Measurements from ENCODE around the gene CIB2.

CIB2 gene

GRCh38 chr15:78149068-78149804 is 18.0 kb upstream of the CIB2 start, which contains the start of gene IDH3A:
TSS of gene IDH3A (plus strand) at chr15:78149362. CDS start at chr15:78149404, 42 bp downstream.
- peak; percentile 96 to 100 (median 100) for DNase-seq

DNA sequence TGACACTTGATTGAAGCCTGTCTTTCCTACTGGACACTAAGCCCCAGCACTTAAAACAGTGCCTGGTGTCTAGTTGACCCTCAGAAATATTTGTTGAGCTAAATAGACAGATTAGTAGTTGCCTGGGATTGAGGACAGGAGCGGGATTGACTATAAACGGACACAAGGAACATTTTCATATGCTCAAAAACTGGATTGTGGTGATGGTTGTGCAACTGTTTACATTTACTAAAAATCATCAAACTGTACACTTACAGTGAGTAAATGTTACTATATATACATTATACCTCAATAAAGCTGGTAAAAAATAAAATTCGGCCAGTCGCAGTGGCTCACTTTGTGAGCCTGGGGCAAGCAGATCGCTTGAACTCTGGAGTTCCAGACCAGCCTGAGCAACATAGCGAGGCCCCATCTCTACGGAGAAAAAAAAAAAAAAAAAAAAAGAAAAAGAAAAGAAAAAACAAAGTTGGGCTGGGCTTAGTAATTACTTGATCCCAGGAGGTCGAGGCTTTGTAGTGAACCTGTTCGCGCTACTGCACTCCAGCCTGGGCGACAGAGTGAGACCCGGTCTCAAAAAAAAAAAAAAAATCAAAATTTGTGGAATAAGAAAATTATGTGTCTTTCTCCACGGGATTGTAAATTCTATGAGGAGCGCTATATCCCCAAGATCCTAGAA is 17.3 kb upstream of the CIB2 start:
- no peak for DNase-seq

GRCh38 chr15:78147566-78147965 is 16.3 kb upstream of the CIB2 start:
- DNase-seq = no peak

DNA sequence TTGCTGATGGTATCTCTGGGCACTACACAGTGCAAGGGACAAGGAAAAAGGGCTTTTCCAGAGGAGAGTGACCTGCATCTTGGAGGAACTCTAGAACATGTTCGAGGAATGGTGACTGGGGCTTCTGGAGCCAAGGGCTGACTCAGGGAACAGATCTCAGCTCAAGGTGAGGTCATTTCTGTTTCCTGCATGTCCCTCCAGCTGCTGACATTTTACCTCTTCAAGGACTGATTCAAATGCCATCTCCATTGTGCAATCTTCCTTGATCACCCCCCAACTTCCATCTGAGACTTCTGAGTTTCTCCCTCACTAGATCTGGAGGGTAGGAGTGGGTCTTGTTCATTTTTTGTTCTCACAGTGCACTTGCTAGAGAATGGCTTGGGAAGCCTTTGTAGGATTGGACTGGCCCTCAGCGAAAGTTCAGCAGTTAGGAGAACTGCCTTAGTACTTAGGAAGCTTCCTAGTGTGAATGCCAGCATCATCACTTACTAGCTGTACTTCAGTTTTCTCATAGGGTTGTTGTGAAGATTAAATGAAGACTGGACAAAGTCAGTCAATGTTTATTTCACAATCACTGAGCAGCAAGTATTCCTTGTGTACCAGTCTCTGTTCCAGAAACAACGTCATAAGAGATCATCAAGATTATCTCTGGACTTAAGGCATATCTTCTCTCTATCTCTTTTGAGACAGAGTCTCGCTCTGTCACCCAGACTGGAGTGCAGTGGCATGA is 15.3 kb upstream of the CIB2 start:
- no peak for DNase-seq

GRCh38 chr15:78142332-78142731 is 11.1 kb upstream of the CIB2 start:
- no peak for DNase-seq

DNA sequence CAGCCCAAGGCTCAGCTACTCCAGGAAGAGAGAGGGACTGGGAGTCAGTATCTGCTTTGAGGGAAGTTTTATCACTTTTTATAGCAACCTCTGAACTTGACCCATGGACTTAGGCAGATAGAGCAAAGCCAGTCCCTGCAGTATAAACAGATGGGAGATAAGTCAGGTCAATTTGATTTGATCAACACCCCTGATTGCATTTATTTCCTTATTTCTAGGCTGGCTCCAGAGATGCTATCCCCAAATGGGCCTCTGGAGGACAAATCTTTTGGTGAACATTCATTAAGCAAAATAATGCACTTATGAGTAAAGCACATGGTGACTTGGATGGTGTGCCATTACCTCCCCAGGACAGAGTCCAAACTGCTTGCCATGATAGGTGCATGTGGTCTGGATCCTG is 9.0 kb upstream of the CIB2 start:
- no peak for DNase-seq

DNA sequence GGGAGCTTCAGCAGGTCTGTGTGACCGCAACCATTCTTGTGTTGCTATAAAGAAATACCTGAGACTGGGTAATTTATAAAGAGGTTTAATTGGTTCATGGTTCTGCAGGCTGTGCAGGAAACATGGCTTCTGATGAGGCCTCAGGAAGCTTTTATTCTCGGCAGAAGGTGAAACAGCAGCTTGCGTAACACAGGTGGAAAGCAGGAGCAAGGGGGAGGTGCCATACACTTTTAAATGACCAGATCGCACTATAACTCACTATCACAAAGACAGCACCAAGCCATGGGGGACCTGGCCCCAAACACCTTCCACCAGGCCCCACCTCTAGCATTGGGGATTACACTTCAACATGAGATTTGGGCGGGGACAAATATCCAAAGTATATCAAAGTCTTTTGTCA is 8.3 kb upstream of the CIB2 start:
- DNase-seq = no peak

- DNase-seq = no peak
These were observed 2.6 kb upstream of the CIB2 start for GRCh38 chr15:78133801-78134200.

- peak in 1 of 5 experiments; percentile 20 for DNase-seq
These were observed 565 bp downstream of the CIB2 start for GRCh38 chr15:78130466-78131294.

DNA sequence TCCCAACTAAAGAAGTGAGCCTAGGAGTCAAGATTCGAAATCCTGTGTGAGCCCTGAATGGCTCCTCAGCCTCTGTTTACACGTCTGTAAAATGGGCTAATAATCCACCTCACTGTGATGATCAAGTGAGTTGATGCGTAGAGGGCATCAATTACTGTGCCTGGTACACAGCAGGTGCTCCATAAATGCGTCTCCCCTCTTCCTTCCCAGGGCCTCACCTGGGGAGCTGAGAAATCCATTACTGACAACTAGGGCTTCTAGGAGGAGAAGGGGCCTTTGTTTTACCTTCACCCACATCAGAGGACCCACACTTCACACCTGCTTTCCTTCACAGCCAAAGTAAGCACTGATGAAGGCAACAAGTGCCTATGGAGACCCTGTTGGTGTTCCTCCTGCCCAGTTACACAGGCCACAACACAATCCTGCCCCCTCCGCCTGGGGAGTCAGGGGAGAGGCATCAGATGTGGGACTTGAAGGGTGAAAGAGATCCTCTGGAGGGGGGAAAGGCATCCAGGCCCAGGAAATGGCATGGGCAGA is 1.4 kb downstream of the CIB2 start:
- no peak for DNase-seq

DNA sequence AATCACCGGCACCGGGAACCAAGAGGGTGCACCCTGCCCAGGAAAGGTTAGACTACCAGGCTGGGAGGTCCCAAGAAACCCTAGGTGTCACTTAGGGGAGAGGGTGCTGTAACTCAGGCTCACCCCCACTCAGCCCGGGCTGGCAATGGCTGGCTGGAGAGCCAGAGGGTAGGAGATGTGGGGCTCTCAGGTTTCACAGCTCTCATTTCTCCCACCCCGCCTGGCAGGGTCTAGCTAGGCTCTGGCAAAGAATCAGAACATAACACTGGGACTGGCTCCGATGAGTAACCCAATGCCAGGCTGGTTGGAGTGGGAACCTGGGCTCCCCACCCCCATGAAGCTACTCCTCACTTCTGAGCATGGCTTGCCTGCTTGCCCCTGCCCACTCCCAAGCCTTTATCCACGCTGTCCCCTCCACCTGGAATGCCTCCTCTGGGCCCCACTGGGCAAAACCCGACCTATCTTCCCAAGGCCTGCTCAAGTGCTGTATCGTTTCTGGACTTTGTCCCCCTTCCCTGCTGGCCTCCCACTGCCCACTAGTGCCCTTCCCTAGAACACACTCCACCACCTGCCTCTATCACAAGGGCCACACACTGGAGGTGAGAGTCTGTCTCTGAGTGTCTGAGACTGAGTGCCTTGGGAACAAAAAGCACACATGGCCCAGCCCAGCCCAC is 2.0 kb downstream of the CIB2 start:
- no peak for DNase-seq

- DNase-seq = no peak
These were observed 3.4 kb downstream of the CIB2 start for GRCh38 chr15:78127882-78128281.

DNA sequence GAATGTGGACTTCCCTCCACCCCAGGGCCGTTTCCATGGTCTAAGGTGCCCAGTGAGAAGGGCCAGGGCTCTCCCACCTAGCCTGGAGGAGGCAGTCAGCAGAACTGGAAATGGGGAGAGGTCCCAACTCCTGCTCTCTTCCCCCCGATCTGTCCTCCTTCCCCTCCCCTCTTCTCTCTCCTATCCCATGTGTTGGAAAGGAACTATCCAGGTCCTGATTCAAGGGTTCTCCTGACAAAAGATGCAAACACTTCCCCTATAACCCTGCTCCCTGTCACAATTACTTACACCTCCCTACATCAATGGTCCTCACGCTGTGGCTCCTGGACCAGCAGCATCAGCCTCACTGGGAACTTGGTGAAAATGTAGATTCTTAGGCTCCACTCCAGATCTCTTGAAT is 6.0 kb downstream of the CIB2 start:
- DNase-seq = no peak

DNA sequence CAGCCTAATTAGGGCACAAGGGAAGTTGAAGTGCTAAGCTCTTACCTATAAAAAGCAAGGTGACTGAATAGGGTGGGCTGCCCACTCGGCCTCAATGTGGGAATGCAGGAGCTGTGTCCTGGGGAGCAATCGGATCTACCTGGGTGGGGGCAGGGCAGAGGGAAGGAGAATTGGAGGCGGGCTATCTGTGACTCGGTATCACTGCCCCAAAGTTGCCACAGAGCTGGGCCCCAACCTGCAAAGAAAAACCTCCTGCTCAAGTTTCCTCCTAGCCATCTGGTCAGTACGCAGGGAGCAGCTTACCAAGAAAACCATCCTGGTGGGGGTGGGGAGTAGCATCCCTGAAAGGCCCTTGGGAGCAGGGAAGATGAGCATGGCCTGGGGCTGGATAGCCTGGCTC is 10.7 kb downstream of the CIB2 start:
- DNase-seq = no peak

GRCh38 chr15:78112551-78112950 is 18.7 kb downstream of the CIB2 start:
- no peak for DNase-seq

DNA sequence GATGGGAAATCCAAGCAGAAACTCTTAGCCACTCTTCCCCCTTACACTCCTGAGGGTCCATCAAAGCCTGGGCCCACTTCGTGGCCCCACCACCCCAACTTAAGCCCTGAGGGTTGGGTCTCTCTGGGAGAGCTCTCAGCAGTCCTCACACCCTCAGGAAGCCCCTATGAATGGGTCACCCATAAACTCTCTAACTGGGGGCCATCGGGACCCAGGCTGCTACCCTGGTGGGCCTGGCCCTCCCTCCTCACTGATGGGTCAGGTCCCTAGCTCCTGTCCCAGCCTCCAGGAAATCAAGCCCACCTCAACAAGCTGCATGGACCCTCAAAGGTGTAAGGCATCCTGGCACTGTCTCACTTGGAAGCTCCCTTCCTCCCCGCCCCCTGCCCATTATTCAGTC is 19.5 kb downstream of the CIB2 start:
- DNase-seq = no peak

DNA sequence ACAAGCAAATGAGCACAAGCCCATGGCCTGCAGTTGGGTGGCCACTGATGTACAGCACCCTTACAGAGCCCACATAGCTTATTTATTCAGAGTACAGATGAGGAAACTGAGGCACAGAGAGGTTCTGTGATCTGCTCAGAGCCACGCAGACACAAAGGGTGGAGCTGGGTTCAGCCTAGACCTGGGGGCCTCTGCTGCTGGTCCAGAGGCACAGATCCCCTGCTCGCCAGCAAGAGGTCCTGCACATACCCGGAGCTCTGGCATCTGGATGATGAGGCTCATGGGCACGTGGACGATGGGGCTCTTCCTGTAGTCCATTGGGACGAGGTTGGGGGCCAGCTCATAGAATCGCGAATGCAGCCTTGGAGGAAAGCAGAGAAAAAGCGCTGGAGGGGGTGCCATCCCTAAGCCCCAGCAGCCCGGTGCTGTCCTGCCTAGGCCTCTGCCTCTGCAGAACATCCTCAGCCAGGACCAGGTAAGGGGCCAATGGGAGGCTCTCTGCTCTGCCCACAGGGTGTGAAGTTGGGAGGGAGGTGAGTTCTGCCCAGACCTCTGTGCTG is 20.2 kb downstream of the CIB2 start:
- DNase-seq = no peak

DNA sequence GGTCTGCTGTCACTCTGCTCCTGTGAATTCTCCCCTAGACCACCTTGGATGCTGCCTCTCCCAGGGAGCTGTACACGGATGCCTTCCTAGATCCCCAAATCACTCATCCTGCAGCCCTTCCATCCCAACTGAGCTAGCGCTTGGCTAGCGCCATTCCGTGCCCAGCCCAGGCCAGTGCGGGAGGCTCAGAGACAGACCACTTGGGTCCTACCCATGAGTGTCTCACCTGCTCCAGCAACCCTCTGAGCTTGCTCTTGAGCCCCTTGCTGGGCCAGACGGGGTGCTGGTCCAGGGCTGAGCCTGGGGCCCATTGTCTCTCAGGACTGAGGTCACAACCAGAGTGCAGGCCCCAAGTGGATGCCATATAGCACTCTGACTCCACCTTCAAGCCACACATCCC is 21.1 kb downstream of the CIB2 start:
- DNase-seq = no peak

DNA sequence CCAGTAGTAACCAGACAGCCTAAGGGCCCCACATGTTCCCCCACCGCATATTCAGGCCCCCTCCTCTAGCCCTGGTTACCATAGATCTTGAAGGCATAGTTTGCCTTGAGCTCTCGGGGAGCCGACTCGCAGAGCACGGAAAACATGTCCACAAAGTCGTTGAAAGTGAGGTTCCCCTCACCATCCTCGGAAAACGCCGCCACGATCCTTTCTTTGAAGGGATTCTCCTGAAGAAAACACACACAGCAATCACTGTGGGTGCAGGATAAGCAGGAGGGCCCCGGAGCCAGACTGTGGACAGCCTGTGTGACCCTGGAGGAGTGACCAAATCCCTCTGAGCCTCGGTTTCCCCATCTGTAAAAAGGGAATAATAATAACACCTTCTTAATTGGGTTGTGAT is 22.1 kb downstream of the CIB2 start:
- no peak for DNase-seq

GRCh38 chr15:78108300-78109084 is 22.8 kb downstream of the CIB2 start:
- peak; percentile 64 to 88 (median 73) for DNase-seq

GRCh38 chr15:78107471-78107870 is 23.8 kb downstream of the CIB2 start:
- no peak for DNase-seq

Data from T-helper 2 cell (primary cell).